Right forelimb (tissue), 1 donor: ENCODE measurements around the gene ADD2.

ENCODE experiments used
- DNase-seq: peaks from one replicate; pipeline ENCODE4 v3.0.0-alpha.2; 2018

The ADD2 gene

DNA sequence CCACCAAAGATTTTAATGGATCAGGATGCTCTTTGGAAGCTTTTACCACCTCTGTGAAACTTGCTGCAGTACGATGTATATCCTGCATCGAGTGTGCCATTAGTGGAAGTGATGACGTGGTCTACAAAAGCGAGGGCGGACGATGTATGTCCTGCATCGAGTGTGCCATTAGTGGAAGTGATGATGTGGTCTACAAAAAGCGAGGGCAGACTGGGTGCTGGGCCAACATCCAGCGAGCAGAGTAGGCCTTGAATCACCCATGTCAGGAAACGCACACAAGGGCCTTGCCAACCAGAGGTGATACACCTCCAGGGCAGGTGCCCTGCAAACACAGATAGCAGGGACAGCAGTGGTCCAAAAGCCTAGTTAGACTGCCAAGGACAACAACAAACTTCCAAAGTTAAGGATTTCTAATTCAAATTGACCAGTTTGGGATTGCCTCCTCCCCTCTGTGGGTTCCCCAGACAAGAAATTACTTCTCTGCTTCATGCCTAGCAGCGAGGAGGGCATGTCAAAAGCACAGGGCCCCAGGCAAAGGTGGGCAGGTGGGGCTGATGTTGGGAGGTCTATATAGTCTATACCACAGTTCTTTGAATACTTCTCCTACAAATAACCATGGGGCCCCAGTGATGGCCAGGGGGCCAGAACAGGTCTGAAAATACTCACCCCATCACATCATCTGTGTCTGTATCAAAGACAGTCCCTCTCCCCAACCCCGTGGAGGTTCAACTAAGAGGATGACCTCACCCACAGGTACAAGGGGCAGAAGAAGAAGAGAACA, 70.2 kb downstream of the ADD2 start:
- no peak for DNase-seq

DNA sequence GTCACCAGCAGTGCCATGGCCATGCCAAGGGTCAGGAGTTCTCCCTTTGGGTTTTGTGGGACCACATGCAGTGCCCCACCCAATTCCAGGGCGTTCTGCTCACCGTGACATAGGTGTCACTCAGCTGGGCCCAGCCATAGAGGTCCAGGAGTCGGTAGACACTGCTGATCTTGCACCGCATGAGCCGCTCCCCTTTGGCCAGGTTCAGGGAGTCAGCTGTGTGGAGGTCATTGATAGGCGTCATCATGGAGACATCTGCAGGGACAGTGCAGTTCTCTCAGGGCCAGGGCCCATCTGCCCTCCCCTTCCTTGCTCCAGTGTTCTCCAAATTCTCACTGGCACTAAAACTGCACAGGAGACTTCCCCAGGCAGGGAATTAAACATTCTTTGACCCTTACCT, 71.9 kb downstream of the ADD2 start:
- no peak for DNase-seq

- no peak for DNase-seq
These were observed 75.7 kb downstream of the ADD2 start for GRCh38 chr2:70692256-70692655.

- DNase-seq, result no peak
These were observed 76.4 kb downstream of the ADD2 start for GRCh38 chr2:70691497-70692140.

GRCh38 chr2:70690846-70691245, 77.2 kb downstream of the ADD2 start:
- DNase-seq, result no peak

DNA sequence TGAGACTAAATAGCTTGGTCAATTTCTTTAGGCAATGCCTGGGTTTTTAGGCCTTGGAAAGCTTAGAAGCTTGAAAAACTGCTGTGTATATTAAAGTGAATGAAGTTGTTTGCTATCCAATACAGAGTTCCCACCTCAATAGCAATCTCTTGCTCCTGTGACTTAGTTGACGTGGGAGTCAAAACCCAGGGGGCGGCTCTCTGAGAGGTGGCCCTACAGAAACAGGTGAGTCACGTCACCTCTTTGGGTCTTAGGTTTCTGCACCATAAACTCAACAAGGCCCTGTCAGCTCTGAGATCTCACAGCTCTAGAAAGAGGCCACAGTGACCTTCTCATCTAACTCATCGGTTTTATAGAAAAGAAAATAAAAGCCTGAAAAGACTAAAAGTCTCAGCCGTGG, 79.6 kb downstream of the ADD2 start:
- DNase-seq, result no peak

DNA sequence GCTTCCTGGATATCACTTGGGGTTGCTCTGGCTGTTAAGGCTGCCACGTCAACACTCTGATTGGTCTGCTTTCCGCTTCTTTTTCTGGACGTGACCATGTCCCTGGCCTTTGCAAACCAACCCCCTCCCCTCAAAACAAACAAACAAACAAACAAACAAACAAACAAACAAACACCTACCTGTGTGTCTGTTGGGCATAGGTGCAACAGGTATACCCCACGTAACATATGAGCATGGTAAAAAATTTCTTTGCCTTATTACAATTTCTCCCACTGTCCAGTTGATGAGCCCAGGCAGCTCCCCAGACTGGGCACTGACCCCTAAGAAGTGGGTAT, 80.6 kb downstream of the ADD2 start:
- DNase-seq, result no peak

DNA sequence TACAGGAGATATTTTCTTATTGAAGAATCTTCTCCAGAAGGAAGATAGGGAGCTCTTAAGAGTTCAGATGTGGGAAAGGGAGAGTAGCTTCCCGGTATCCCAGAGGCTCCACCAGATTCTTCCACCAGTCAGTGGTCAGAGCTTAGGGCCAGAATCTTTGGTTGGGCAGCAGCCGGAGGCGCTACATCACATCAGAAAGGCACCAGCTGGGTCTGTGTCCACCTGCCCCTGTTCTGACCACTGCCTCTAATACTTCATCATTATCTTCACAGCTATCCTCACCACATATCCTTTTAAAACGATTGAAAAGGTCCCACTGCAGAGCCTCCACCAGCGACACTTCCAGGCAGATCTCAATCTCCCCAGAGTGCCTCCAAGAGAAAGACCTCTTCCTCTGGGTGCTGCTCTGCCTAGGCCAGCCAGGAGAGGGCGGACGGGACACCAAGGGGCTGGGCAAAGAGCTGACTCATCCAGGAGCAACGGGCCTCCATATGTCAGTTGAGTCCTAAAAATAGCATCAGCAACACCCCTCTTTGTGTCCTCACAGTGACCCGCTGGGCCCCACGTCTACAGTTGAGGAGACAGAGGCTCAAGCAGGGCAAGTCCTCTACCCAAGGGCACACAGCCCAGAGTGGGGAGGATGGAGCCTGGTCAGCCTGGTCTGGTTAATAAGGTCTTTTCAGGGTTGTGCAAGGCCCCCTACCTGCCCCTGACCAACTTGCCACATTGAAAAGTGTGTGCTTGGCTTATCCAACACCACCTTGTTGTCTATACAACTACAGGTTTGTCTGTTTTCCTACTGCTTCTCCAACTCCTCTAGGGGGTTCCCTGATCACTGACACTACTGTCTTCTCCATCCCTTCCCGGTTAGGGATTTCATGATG, 81.2 kb downstream of the ADD2 start:
- DNase-seq, result no peak

DNA sequence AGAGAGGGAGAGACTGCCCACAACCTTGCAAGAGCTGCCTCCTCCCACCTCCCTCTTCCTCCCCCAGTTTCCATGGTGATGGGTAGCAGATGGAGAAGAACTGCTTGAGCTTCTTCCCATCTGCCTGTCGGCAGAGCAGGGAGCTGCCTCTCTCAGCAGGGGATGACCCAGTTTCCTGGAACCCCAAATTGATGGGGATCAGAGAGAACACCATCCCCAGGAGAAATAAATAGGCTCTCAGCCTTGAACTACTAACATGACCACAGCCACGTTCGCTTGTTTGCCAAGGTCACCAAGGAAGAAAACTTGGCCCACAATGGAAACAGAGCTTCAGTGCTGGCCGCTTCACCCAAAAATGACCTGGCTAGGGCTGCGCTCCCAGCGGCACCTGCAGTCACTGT, 82.2 kb downstream of the ADD2 start:
- DNase-seq, result no peak

- no peak for DNase-seq
These were observed 83.0 kb downstream of the ADD2 start for GRCh38 chr2:70684846-70685622.

DNA sequence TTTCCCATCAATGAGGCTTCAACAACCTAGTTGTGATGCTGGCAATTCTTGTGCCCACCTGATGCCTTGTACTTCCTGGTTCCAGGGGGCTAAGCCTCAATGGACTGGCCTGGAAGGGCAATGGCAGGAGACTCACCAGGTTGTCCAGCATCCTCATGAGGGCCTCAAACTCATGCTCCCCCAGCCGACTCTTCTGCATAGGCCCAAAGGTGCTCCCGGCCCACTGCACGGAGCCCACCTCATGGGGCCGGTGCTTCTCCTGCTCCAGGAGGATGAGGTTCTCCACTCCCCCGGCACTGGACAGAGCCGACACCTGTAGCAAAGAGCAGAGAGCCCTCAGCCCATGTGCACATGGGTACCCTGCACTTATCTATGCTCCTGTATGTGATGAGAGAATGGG, 84.5 kb downstream of the ADD2 start:
- no peak for DNase-seq

GRCh38 chr2:70680735-70681134, 87.3 kb downstream of the ADD2 start:
- DNase-seq, result no peak

DNA sequence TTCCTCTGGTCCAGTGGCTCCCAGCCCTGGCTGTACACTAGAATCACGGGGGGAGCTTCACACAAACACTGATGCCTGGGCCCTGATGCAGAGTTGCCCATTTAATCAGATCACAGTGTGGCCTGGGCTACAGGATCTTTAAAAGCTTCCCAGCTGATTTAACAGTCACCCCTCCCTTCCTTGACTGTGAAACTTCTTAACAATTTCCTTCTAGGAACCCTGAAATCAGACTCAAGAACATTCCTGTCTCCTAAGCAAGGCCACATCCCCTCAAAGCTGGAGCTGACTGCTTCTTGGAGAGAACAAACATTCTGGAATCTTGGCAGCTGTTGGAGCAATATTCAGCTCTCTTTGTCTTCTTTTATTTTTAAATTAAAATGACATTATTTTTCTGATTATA, 88.7 kb downstream of the ADD2 start:
- DNase-seq, result no peak

DNA sequence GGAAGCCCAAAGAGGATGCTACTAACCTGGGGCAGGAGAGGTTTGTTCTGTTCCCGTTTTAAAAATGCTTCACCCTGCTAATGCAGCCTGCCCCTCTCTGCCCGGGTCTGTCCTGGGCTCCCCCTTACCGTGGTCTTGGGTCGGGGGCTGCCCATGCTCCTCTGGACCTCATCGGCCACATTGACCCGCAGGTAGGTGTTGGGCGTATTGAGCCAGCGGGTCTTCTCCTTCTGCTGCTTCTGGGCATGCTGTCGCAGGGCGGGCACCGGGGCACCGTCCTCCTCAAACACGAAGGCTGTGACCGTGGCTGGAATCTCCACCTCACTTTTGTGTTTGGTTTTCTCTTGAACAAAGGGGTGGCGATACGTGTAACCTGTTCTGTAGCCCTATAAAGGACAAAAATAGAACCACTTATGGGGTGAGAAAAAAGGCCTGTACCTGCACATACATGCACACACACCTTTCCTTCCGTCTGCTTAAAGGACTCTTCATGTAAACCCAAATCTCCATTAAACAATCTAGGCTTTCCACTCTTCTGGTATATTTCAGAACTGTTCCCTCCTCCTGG, 89.3 kb downstream of the ADD2 start:
- DNase-seq, result no peak

- no peak for DNase-seq
These were observed 91.5 kb downstream of the ADD2 start for GRCh38 chr2:70676301-70677035.

DNA sequence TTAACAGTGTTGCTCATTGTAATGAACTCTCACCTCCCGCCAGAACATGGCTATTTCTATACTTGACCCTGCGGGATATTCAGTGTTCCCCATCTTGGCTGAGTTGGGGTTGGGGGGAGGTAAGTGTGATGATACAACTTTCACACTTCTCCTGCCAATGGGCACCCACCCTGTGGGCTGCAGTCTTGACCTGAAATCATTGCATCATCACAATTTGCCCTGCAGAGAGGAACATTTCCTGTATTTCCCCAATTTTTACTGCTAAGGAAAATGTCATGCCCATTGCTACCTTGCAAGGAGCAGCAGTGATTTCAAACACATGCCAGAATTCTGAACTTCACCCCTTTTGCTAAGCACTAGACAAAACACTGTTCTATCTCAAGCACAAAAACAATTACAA, 92.1 kb downstream of the ADD2 start:
- no peak for DNase-seq

GRCh38 chr2:70674636-70675430, 93.2 kb downstream of the ADD2 start:
- no peak for DNase-seq

GRCh38 chr2:70673041-70673647, 94.9 kb downstream of the ADD2 start:
- DNase-seq, result no peak

- no peak for DNase-seq
These were observed 96.8 kb downstream of the ADD2 start for GRCh38 chr2:70671092-70671675.

- DNase-seq, result no peak
These were observed 97.4 kb downstream of the ADD2 start for GRCh38 chr2:70670626-70671025.
